HEK293 (cell line): ENCODE data around the gene PRPF4.

Experiments
- MZF1 ChIP-seq: fragments of 450-650 bp; formaldehyde crosslinking; IDR thresholded peaks from 2 replicates; pipeline ENCODE4 v1.5.1; 2017; ENCODE audit warnings: missing biosample characterization, missing genetic modification characterization, borderline replicate concordance
- SALL2 ChIP-seq: fragments of 450-650 bp; formaldehyde crosslinking; IDR thresholded peaks from 2 replicates; pipeline ENCODE4 v1.5.0; 2017; ENCODE audit warnings: missing biosample characterization, mild to moderate bottlenecking, missing genetic modification characterization, borderline replicate concordance
- ZNF175 ChIP-seq: fragments of 450-650 bp; formaldehyde crosslinking; IDR thresholded peaks from 2 replicates; pipeline ENCODE4 v1.5.1; 2016; ENCODE audit warnings: missing biosample characterization, missing genetic modification characterization
- ZNF830 ChIP-seq: fragments of 450-650 bp; IDR thresholded peaks from 2 replicates; pipeline ENCODE4 v1.5.0; 2018; ENCODE audit warnings: missing biosample characterization, missing genetic modification characterization, low read depth, mild to moderate bottlenecking, moderate library complexity
- TF ChIP-seq, protein P1 (sequence below): fragments of 450-650 bp; formaldehyde crosslinking; IDR thresholded peaks from 2 replicates; pipeline ENCODE4 v1.5.1; 2016; ENCODE audit warnings: missing biosample characterization, missing genetic modification characterization
- TF ChIP-seq, protein P2 (sequence below): fragments of 450-650 bp; formaldehyde crosslinking; IDR thresholded peaks from 2 replicates; pipeline ENCODE4 v1.5.1; 2016; ENCODE audit warnings: missing biosample characterization, missing genetic modification characterization, low read depth
- TF ChIP-seq, protein P3 (sequence below): sonication (generic); formaldehyde crosslinking; IDR thresholded peaks from 2 replicates; pipeline ENCODE4 v1.8.1; 2022; ENCODE audit warnings: mild to moderate bottlenecking, moderate library complexity, missing genetic modification reagents

DNA sequence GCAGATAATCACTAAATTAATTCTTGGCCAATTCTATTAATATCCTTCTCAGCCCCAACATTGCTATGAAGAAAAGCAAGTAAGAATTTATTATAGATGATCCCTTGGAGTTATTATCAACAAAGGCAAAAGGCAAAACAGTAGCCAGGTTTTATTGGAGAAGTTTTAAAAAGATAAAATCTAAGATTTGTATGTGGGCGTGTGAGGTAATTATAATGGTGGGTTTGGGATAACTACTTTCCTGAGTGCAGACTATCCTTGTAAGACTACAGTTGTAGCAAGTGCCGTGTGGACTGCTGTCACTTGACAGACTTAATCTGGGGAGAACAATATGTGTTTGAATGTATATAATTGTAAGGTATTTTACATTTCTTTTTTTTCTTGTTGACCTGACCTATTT is 30.9 kb upstream of the PRPF4 start:
- TF ChIP-seq SALL2 (no peak), ZNF175 (tag by site-specific recombination) (no peak), ZNF830 (no peak), MZF1 (tag by site-specific recombination) (no peak)
- TF ChIP-seq, protein P1, sequence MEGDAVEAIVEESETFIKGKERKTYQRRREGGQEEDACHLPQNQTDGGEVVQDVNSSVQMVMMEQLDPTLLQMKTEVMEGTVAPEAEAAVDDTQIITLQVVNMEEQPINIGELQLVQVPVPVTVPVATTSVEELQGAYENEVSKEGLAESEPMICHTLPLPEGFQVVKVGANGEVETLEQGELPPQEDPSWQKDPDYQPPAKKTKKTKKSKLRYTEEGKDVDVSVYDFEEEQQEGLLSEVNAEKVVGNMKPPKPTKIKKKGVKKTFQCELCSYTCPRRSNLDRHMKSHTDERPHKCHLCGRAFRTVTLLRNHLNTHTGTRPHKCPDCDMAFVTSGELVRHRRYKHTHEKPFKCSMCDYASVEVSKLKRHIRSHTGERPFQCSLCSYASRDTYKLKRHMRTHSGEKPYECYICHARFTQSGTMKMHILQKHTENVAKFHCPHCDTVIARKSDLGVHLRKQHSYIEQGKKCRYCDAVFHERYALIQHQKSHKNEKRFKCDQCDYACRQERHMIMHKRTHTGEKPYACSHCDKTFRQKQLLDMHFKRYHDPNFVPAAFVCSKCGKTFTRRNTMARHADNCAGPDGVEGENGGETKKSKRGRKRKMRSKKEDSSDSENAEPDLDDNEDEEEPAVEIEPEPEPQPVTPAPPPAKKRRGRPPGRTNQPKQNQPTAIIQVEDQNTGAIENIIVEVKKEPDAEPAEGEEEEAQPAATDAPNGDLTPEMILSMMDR (tag by site-specific recombination) = no peak
- TF ChIP-seq, protein P2, sequence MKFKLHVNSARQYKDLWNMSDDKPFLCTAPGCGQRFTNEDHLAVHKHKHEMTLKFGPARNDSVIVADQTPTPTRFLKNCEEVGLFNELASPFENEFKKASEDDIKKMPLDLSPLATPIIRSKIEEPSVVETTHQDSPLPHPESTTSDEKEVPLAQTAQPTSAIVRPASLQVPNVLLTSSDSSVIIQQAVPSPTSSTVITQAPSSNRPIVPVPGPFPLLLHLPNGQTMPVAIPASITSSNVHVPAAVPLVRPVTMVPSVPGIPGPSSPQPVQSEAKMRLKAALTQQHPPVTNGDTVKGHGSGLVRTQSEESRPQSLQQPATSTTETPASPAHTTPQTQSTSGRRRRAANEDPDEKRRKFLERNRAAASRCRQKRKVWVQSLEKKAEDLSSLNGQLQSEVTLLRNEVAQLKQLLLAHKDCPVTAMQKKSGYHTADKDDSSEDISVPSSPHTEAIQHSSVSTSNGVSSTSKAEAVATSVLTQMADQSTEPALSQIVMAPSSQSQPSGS (tag by site-specific recombination) = no peak
- TF ChIP-seq, protein P3, sequence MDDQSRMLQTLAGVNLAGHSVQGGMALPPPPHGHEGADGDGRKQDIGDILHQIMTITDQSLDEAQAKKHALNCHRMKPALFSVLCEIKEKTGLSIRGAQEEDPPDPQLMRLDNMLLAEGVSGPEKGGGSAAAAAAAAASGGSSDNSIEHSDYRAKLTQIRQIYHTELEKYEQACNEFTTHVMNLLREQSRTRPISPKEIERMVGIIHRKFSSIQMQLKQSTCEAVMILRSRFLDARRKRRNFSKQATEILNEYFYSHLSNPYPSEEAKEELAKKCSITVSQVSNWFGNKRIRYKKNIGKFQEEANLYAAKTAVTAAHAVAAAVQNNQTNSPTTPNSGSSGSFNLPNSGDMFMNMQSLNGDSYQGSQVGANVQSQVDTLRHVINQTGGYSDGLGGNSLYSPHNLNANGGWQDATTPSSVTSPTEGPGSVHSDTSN (CRISPR knock-in tag) = no peak
